Measurements from ENCODE around the gene BPIFB2. TPM values are rescaled to one million over a fixed set of nuclear protein-coding genes. Genes with fewer than 3 reads are reported as not detected.

Gene BPIFB2, protein sequence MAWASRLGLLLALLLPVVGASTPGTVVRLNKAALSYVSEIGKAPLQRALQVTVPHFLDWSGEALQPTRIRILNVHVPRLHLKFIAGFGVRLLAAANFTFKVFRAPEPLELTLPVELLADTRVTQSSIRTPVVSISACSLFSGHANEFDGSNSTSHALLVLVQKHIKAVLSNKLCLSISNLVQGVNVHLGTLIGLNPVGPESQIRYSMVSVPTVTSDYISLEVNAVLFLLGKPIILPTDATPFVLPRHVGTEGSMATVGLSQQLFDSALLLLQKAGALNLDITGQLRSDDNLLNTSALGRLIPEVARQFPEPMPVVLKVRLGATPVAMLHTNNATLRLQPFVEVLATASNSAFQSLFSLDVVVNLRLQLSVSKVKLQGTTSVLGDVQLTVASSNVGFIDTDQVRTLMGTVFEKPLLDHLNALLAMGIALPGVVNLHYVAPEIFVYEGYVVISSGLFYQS
- not detected in 2 replicates for total RNA-seq

DNA sequence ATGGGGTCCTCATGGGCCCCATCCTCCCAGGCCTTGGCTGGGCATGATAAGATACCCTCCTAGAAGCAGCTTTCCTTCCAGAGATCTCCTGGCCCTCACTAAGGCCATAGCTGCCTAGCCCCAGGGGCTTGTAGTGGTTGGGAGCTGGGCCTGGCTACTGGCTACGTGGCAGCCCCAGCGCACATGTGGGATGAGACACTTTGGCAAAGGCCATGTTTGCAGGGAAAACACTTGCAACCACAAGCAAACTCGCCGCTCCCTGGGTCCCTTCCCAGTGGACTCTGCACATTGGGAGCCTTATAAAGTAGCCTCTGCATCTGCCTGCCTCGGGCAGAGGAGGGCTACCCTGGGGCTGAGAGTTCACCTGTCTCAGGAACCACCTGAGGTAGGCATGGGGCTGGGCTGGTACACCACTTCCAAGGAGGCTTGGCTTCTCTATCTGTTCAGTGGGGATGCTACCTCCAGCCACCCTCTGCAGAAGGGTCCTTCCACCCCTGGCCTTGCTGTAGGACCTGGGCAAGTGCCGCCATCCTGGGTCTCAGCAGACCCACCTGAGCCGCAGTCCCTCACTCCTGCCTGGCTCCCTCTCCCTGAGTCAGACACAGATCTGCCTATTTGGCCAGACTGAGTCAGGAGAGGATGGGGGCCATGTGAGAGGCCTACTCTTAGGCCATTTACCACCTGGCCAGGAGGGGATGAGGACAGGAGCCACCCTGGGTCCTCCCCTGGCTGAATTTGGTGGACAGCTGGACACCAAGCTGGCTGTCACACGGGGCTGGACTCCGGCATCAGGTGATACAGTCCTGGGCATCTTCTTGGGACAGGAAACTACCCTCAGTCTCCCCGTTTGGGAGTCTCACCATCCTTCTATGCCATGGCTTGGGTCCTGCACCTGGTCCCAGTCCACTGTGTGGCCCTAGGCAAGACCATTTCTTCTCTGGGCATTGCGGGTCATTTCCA lies at the start of gene BPIFB2:
Gene BPIFB2 (plus strand): TSS at position 329 of the 960 bp plus-strand sequence. CDS start 871 bp downstream, outside the sequence.

DNA sequence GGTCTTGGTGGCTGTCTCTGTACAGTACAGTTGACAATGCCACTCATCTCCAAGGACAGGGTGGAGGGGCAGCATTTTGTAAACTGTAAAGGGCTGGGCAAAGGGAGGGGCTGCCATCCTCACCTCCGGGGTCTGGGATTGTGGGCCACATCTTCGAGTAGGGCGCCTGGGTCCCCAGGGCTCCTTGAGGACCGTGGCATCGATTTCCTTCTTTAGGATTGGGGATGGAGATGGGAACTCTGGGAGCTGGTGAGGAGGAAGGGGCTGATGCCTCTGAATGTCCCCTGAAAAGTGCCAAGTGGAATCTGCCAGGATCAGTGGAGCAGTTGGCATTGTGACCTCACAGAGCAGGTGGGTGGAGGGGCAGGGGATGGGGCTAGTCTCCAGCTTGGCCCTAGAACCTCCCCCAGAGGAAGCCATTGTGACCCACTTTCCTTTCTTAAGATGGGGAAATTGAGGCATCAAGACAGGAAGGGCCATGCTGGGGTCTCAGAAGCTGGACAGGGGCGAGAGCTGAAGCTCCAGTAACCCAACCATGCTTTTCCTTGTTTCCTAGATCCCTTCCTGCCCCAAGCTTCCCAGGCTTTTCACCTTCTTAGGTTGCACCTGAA lies 3.3 kb upstream of the BPIFB2 start, which contains the start of gene SUN5:
Gene SUN5 (minus strand): TSS at position 293 of the 611 bp plus-strand sequence. CDS start 93 bp downstream, at position 200.

DNA sequence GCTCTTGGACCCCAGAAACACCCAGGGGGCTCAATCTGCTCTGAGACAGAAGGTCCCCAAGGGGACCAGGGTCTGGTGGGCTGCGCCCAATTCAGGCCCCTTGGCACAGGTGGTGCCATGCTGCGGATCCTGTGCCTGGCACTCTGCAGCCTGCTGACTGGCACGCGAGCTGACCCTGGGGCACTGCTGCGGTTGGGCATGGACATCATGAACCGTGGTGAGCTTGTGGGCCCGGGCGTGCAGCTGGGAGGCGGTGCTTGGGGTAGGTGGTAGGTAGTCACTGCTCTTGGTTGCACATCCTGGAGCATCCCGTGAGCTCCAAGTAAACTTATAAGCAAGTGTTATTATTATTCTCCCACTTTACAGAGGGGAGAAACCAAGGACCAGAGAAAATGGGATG lies 24.0 kb downstream of the BPIFB2 start, which contains the start of gene BPIFB6:
Gene BPIFB6 (plus strand): TSS at position 118 of the 400 bp plus-strand sequence. CDS start 0 bp downstream, at position 118.

DNA sequence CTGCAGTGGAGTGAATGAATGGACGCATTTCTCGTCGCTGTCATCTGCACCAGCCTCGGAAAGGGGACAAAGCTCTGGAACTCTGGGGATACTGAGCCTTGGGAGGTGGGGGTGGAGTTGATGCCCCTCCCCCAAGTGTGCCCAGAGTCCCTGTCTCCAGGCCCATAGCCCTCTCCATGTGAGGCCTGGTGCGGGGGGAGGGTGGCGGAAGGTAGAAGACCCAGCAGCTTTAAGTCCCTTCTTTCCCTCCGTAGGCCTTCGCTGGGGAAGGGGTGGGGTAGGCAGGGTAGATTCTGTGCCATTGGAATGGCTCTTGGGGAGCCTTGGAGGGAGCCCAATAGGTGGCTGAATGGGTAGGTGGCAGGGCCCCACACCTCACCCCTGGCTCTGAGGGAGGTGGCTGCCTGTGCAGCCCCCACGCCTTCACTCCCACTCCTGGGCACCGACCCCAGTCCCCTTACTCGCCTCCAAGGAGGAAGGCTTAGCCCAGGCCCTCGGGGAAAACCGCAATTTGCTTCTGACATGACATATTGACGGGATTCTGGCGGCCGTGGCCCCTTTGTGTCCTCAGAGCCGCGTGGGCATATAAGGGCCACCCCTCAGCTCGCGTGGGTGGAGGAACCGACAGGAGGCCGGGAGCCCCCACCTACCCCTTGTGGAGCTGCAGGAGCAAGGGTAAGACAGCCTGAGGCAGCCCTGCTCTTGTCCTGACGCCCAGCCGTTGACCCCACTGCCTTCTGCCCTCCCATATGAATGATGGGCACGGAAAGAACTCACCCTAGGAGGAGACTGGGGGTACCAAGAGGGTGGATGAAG lies 46.0 kb downstream of the BPIFB2 start, which contains the start of gene BPIFB3:
Gene BPIFB3 (plus strand): TSS at position 613 of the 816 bp plus-strand sequence. CDS start 1,533 bp downstream, outside the sequence.

Other genes starting within 250 kb of the BPIFB2 start
- gene DNMT3B, start 245.3 kb upstream of the BPIFB2 start, total RNA-seq: 1.7 and 2.2 TPM in 2 replicates
- 74.8 and 79.7 TPM in 2 replicates for gene MAPRE1, start 187.8 kb upstream of the BPIFB2 start, total RNA-seq
- gene EFCAB8, start 148.8 kb upstream of the BPIFB2 start, total RNA-seq: 0.33 TPM in 1 of 2 replicates, not detected in the other
- not detected in 2 replicates for gene SUN5, start 3.3 kb upstream of the BPIFB2 start, total RNA-seq
- not detected in 2 replicates for gene BPIFB6, start 23.9 kb downstream of the BPIFB2 start, total RNA-seq
- gene BPIFB3, start 46.2 kb downstream of the BPIFB2 start, total RNA-seq: not detected in 2 replicates
- gene BPIFB4, start 71.9 kb downstream of the BPIFB2 start, total RNA-seq: not detected in 2 replicates
- not detected in 2 replicates for gene BPIFA2, start 160.5 kb downstream of the BPIFB2 start, total RNA-seq
- not detected in 2 replicates for gene BPIFA3, start 209.6 kb downstream of the BPIFB2 start, total RNA-seq
- not detected in 2 replicates for gene BPIFA1, start 228.3 kb downstream of the BPIFB2 start, total RNA-seq

Data from smooth muscle cell of the pulmonary artery (primary cell).